GM19035 (cell line): ENCODE data around the gene TPP1.

Source experiments
- ATAC-seq: cut with Tn5 transposase; IDR thresholded peaks from one replicate; pipeline ENCODE4 v1.9.1; 2021; ENCODE audit not compliant: unreplicated experiment

Gene TPP1

GRCh38 chr11:6566704-6567370 is 52.4 kb downstream of the TPP1 start:
- no peak for ATAC-seq

GRCh38 chr11:6565988-6566703 is 53.1 kb downstream of the TPP1 start:
- no peak for ATAC-seq

GRCh38 chr11:6565325-6565724 is 53.9 kb downstream of the TPP1 start:
- ATAC-seq, result no peak

GRCh38 chr11:6563667-6564066 is 55.6 kb downstream of the TPP1 start:
- no peak for ATAC-seq

- no peak for ATAC-seq
These were observed 56.1 kb downstream of the TPP1 start for GRCh38 chr11:6563121-6563619.
